GM23338 (cell line): Measurements from ENCODE around the gene KAT6B. TPM values are rescaled to one million over a fixed set of nuclear protein-coding genes. Genes with fewer than 3 reads are reported as not detected.

Experiments used
- ATAC-seq: fragments of 200-7000 bp; cut with Tn5 transposase; 3 replicates; pipeline ENCODE4 v1.9.1; 2020
- DNase-seq: peaks from one replicate; pipeline ENCODE4 v3.0.0-alpha.2; 2015; ENCODE audit warnings: low spot score
- H2AFZ ChIP-seq: fragments of 200-600 bp; sonication (generic); 2 replicates; pipeline ENCODE4 v1.8.0; 2016; ENCODE audit warnings: antibody characterized with exemption, mild to moderate bottlenecking, moderate library complexity
- H3F3A ChIP-seq: fragments of 200-600 bp; sonication (generic); replicated peaks from 2 replicates; pipeline ENCODE4 v1.8.0; 2017; ENCODE audit warnings: antibody characterized with exemption, mixed run types, low read depth
- H3K27ac ChIP-seq: fragments of 200-600 bp; sonication (generic); 2 replicates; pipeline ENCODE4 v1.6.1; 2016; ENCODE audit warnings: low read depth
- H3K27me3 ChIP-seq: fragments of 200-600 bp; sonication (generic); 2 replicates; pipeline ENCODE4 v1.8.0; 2016; ENCODE audit warnings: mild to moderate bottlenecking, mixed run types, moderate library complexity; ENCODE audit not compliant: insufficient read depth
- H3K36me3 ChIP-seq: fragments of 200-600 bp; sonication (generic); 2 replicates; pipeline ENCODE4 v1.8.0; 2016; ENCODE audit warnings: mild to moderate bottlenecking; ENCODE audit not compliant: insufficient read depth
- H3K4me1 ChIP-seq: fragments of 200-600 bp; sonication (generic); 2 replicates; pipeline ENCODE4 v1.8.0; 2016; ENCODE audit warnings: mild to moderate bottlenecking, moderate library complexity; ENCODE audit not compliant: insufficient read depth
- H3K4me2 ChIP-seq: fragments of 200-600 bp; sonication (generic); 2 replicates; pipeline ENCODE4 v1.7.1; 2017; ENCODE audit warnings: mixed run types
- H3K4me3 ChIP-seq: fragments of 200-600 bp; sonication (generic); 2 replicates; pipeline ENCODE4 v1.6.1; 2016; ENCODE audit warnings: mixed run types
- H3K79me2 ChIP-seq: fragments of 200-600 bp; sonication (generic); replicated peaks from 2 replicates; pipeline ENCODE4 v1.8.0; 2017; ENCODE audit warnings: mild to moderate bottlenecking; ENCODE audit not compliant: insufficient read depth
- H3K9me2 ChIP-seq: fragments of 200-600 bp; sonication (generic); 2 replicates; pipeline ENCODE4 v1.8.0; 2017; ENCODE audit not compliant: insufficient read depth
- H4K20me1 ChIP-seq: fragments of 200-600 bp; sonication (generic); replicated peaks from 2 replicates; pipeline ENCODE4 v1.8.0; 2017; ENCODE audit warnings: mild to moderate bottlenecking; ENCODE audit not compliant: insufficient read depth
- H3K27ac Mint-ChIP-seq: 2 replicates; pipeline ENCODE4 v1.8.0; 2020; ENCODE audit warnings: inconsistent platforms, mild to moderate bottlenecking, moderate library complexity, mixed read lengths
- H3K27me3 Mint-ChIP-seq: 3 replicates; pipeline ENCODE4 v1.8.0; 2022; ENCODE audit warnings: low read depth, mild to moderate bottlenecking, moderate library complexity, mixed read lengths, inconsistent platforms; ENCODE audit not compliant: insufficient read depth, poor library complexity
- H3K36me3 Mint-ChIP-seq: 3 replicates; pipeline ENCODE4 v1.8.0; 2021; ENCODE audit warnings: low read depth, mild to moderate bottlenecking, inconsistent platforms, moderate library complexity, mixed read lengths
- H3K4me1 Mint-ChIP-seq: 3 replicates; pipeline ENCODE4 v1.8.0; 2020; ENCODE audit warnings: mild to moderate bottlenecking, inconsistent platforms, mixed read lengths
- H3K4me3 Mint-ChIP-seq: 3 replicates; pipeline ENCODE4 v1.8.0; 2021; ENCODE audit warnings: moderate library complexity, mild to moderate bottlenecking, inconsistent platforms, mixed read lengths
- H3K9me3 Mint-ChIP-seq: 3 replicates; pipeline ENCODE4 v1.8.0; 2020; ENCODE audit warnings: moderate library complexity, mild to moderate bottlenecking, inconsistent platforms, mixed read lengths
- CREB1 ChIP-seq: fragments of 250-450 bp; sonication (Bioruptor Pico); IDR thresholded peaks from 2 replicates; pipeline ENCODE4 v1.5.0; 2020; ENCODE audit warnings: low read depth, mild to moderate bottlenecking, moderate library complexity
- CTCF ChIP-seq, 2 experiments: fragments of 200-600 bp in 1 of 2; sonication (generic) in 1 of 2; conservative IDR thresholded peaks; 2 replicates each; pipeline versions ENCODE4 v1.5.1 to v1.6.1; 2016 to 2017; ENCODE audit warnings: antibody characterized with exemption in 2 of 2, low read depth in 2 of 2, mild to moderate bottlenecking in 2 of 2, moderate library complexity in 1 of 2
- ETS1 ChIP-seq: IDR thresholded peaks from 2 replicates; pipeline ENCODE4 v1.6.1; 2016; ENCODE audit warnings: antibody characterized with exemption
- EZH2 ChIP-seq: fragments of 200-600 bp; sonication (generic); IDR thresholded peaks from one replicate; pipeline ENCODE4 v1.8.0; 2017; ENCODE audit warnings: antibody characterized with exemption, mild to moderate bottlenecking, low read depth; ENCODE audit not compliant: unreplicated experiment
- JUNB ChIP-seq: IDR thresholded peaks from one replicate; pipeline ENCODE4 v1.6.1; 2016; ENCODE audit warnings: antibody characterized with exemption; ENCODE audit not compliant: unreplicated experiment
- NANOG ChIP-seq: IDR thresholded peaks from 2 replicates; pipeline ENCODE4 v1.6.1; 2016; ENCODE audit warnings: antibody characterized with exemption, borderline replicate concordance
- POLR2AphosphoS5 ChIP-seq: IDR thresholded peaks from 2 replicates; pipeline ENCODE4 v1.6.1; 2016; ENCODE audit warnings: antibody characterized with exemption, low read depth
- REST ChIP-seq: IDR thresholded peaks from one replicate; pipeline ENCODE4 v1.6.1; 2018; ENCODE audit warnings: antibody characterized with exemption; ENCODE audit not compliant: unreplicated experiment
- STAT1 ChIP-seq: IDR thresholded peaks from one replicate; pipeline ENCODE4 v1.6.1; 2016; ENCODE audit warnings: antibody characterized with exemption; ENCODE audit not compliant: unreplicated experiment
- ZNF114 ChIP-seq: fragments of 250-450 bp; sonication (Bioruptor Pico); IDR thresholded peaks from 2 replicates; pipeline ENCODE4 v1.5.0; 2020; ENCODE audit warnings: mild to moderate bottlenecking, moderate library complexity
- ZNF331 ChIP-seq: fragments of 250-450 bp; sonication (Bioruptor Pico); IDR thresholded peaks from 2 replicates; pipeline ENCODE4 v1.5.0; 2020; ENCODE audit warnings: low read depth, mild to moderate bottlenecking, moderate library complexity
- polyA plus RNA-seq: library from polyadenylated mRNA; unstranded; fragments of >200 nt; fragmentation: Nextera tagmentation; extraction: Ambion mirVana; gene quantifications from 2 replicates; pipeline ENCODE4 v1.2.1, GENCODE V29; 2016
- total RNA-seq: library from RNA; depleted of rRNA; stranded (reverse); fragments of >200 nt; shearing (Covaris generic); gene quantifications from 2 replicates; pipeline ENCODE4 v1.2.3, GENCODE V29; 2014

Gene KAT6B
- total and polyA plus RNA-seq, 2 experiments from 2014 or later: 21.3 to 31.4 TPM

- TF ChIP-seq ETS1 (no peak), ZNF114 (CRISPR knock-in tag) (no peak), JUNB (no peak), NANOG (no peak), ZNF331 (CRISPR knock-in tag) (no peak)
These were observed 36.2 kb downstream of the KAT6B start (continued) for GRCh38 chr10:74862625-74863024.

GRCh38 chr10:74863551-74863950 is 37.2 kb downstream of the KAT6B start:
- Mint-ChIP-seq H3K27ac (no peak overlapping the region), H3K4me3 (peak overlapping the region; percentile 6; the same call in 1 of the 3 replicates), H3K9me3 (no peaks in the 10 kb centered on the region), H3K36me3 (no peaks in the 10 kb centered on the region), H3K4me1 (peaks cover 44% of the 10 kb centered on the region), H3K27me3 (no peaks in the 10 kb centered on the region)
- no peaks in the 10 kb centered on the region for H3K9me2 ChIP-seq
- no peaks in the 10 kb centered on the region for H3F3A ChIP-seq
- no peak for TF ChIP-seq CREB1
- no peak for TF ChIP-seq ZNF331 (CRISPR knock-in tag)
- TF ChIP-seq STAT1: no peak
- no peak for TF ChIP-seq POLR2AphosphoS5
- TF ChIP-seq NANOG: peak; percentile 84
- TF ChIP-seq REST: no peak
- TF ChIP-seq CTCF (conservative IDR thresholded peaks at IDR 0.05; ENCODE audit: low read depth in 2 of 2): no peak
- no peak for TF ChIP-seq EZH2
- DNase-seq (peak; percentile 41), ATAC-seq (peak; percentile 65)
- H3K36me3 ChIP-seq: no peaks in the 10 kb centered on the region
- no peak overlapping the region for H3K4me3 ChIP-seq
- H3K4me2 ChIP-seq: peak overlapping the region; percentile 2; the same call in 1 of the 2 replicates
- H3K27me3 ChIP-seq: no peaks in the 10 kb centered on the region
- H3K79me2 ChIP-seq: peaks cover 73% of the 10 kb centered on the region
- H3K4me1 ChIP-seq: peaks cover 32% of the 10 kb centered on the region
- no peak overlapping the region for H2AFZ ChIP-seq
- no peak overlapping the region for H3K27ac ChIP-seq
- no peaks in the 10 kb centered on the region for H4K20me1 ChIP-seq
